ENCODE data around the gene SMTNL1. TPM values are rescaled to one million over a fixed set of nuclear protein-coding genes. Genes with fewer than 3 reads are reported as not detected.

The SMTNL1 gene
- total and polyA plus RNA-seq, 10 donors: not detected

DNA sequence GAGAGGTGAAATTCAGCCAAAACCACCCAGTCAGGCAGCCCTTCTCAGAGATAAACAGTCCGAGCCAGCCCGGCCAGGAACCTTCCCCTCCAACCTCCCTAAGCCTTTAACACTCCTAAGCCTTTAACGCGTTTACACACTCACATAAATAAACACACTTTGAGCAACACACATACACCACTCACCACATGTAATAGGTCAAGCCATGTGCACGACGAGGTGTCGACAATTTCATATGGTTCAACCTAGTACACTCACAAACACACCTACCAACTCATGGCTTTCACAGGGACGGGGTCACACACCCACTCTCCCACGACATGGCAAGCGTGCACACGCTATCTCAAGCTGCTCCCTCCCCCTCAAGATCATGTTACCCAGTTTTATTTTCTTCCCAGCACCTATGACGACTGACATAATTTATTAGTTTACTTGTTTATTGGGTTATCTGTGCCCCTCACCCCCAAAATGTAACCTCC lies 37.4 kb upstream of the SMTNL1 start:
- Histone ChIP-seq H3K4me1 (peaks cover 3 to 26% (median 17%) of the 10 kb centered on the region in 6 donors), H3K4me3 (peak overlapping the region in 5 of 8 donors; percentile 6 to 56 (median 15)), H3K36me3 (peaks cover 0 to 50% (median 0%) of the 10 kb centered on the region in 6 donors), H3K9me3 (no peaks in the 10 kb centered on the region), H3K27ac (peak overlapping the region in 6 of 8 donors; percentile 48 to 80 (median 75)), H3K27me3 (replicated peaks in 1 of 7) (no peaks in the 10 kb centered on the region)
- intact Hi-C loops (cut with DNase I; ENCODE audit: low total_unique reads): no loop called here
- DNase-seq: no peak
- no peak for TF ChIP-seq POLR2A (IDR thresholded peaks at IDR 0.05)
- peak in 1 of 11 experiments; percentile 0 for TF ChIP-seq CTCF (IDR thresholded peaks at IDR 0.05 in 8 of 11, conservative IDR thresholded peaks at IDR 0.05 in 3 of 11)
- TF ChIP-seq POLR2AphosphoS5 (IDR thresholded peaks at IDR 0.05): no peak
- WGBS, 5 donors: 50 to 72% (median 61%) methylated on average over 12 of the region's 12 CpGs

DNA sequence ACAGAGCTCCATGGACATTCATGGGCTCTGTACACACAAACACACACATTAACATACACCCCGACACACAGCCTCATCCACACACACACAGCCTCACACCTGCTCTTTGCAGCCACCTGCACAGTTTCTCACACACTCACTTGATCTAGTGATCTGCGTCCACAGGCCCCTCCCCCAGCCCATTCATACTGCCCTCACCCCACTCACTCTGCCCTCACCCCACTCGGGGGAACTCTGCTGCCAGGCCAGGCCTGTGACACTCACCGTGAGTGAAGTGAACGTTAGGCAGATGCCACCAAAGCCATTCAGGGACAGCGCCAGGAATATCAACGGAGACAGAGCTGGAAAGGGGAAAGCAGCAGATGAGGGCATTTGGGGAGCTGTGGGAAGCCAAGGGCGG lies 36.9 kb upstream of the SMTNL1 start:
- WGBS, 5 donors: 89 to 93% (median 91%) methylated on average over 8 of the region's 8 CpGs
- Histone ChIP-seq H3K27me3 (replicated peaks in 1 of 7) (no peaks in the 10 kb centered on the region), H3K4me1 (peaks cover 3 to 26% (median 17%) of the 10 kb centered on the region in 6 donors), H3K36me3 (peaks cover 0 to 49% (median 0%) of the 10 kb centered on the region in 6 donors), H3K9me3 (no peaks in the 10 kb centered on the region), H3K27ac (peak overlapping the region in 2 of 8 donors; percentile 74 to 80), H3K4me3 (no peak overlapping the region)
- no peak for TF ChIP-seq POLR2A (IDR thresholded peaks at IDR 0.05)
- TF ChIP-seq CTCF (IDR thresholded peaks at IDR 0.05 in 8 of 11, conservative IDR thresholded peaks at IDR 0.05 in 3 of 11): no peak
- no peak for TF ChIP-seq POLR2AphosphoS5 (IDR thresholded peaks at IDR 0.05)
- no peak for DNase-seq
- intact Hi-C loops (cut with DNase I; ENCODE audit: low total_unique reads): no loop called here

DNA sequence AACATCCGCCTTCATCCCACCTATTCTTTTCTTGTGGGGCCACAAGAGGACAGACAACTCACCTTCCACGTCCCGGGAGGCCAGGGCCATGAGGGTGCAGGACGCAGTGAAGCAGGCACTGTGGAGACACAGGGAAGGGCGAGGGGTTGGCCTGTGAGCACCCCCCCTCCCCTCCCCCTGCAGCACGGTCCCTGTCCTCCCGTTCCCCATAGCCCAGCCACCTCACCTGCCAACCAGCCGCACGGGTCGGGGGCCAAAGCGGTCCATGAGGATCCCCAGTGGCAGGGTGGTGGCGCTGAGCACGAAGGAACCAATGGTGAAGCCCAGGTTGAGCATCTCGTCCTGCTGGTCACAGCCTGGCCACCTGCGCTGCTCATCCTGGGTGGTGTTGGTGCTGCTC lies 36.5 kb upstream of the SMTNL1 start:
- no peak for DNase-seq
- no peak overlapping the region for H3K4me3 ChIP-seq
- TF ChIP-seq CTCF (IDR thresholded peaks at IDR 0.05 in 8 of 11, conservative IDR thresholded peaks at IDR 0.05 in 3 of 11) (no peak), POLR2A (IDR thresholded peaks at IDR 0.05) (no peak), POLR2AphosphoS5 (IDR thresholded peaks at IDR 0.05) (no peak)
- no peaks in the 10 kb centered on the region for H3K27me3 ChIP-seq (replicated peaks in 1 of 7)
- no peak overlapping the region for H3K27ac ChIP-seq
- intact Hi-C loops (cut with DNase I; ENCODE audit: low total_unique reads): no loop called here
- 93 to 96% (median 96%) methylated on average over 7 to 15 of the region's 15 CpGs for WGBS, 5 donors
- H3K9me3 ChIP-seq: no peaks in the 10 kb centered on the region
- peaks cover 0 to 45% (median 0%) of the 10 kb centered on the region in 6 donors for H3K36me3 ChIP-seq
- peaks cover 3 to 26% (median 17%) of the 10 kb centered on the region in 6 donors for H3K4me1 ChIP-seq

DNA sequence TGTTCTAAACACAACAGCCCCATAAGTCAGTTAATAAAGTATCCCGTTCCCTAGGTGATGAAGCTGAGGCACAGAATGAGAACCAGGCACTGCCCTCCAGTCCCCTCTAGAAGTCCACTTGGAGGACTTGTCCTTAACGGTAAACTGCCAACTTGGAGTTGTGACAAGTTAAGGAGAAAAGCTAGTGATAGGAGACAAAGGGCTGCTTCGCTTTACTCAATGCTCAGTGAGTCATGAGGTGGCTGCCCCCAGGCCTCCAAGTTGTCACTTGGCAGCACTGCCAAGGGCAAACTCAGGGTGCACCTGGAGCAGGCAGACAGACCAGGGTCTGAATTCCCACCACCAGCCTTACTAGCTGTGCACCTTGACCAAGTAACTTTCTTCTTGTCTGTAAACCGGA lies 35.4 kb upstream of the SMTNL1 start:
- WGBS, 5 donors: 89 to 95% (median 92%) methylated on average over 4 of the region's 4 CpGs
- Histone ChIP-seq H3K4me1 (peaks cover 3 to 26% (median 17%) of the 10 kb centered on the region in 6 donors), H3K4me3 (no peak overlapping the region), H3K27me3 (replicated peaks in 1 of 7) (no peaks in the 10 kb centered on the region), H3K36me3 (peaks cover 0 to 44% (median 0%) of the 10 kb centered on the region in 6 donors), H3K9me3 (no peaks in the 10 kb centered on the region), H3K27ac (no peak overlapping the region)
- DNase-seq: no peak
- TF ChIP-seq POLR2A (IDR thresholded peaks at IDR 0.05): no peak
- TF ChIP-seq CTCF (IDR thresholded peaks at IDR 0.05 in 8 of 11, conservative IDR thresholded peaks at IDR 0.05 in 3 of 11): no peak
- no peak for TF ChIP-seq POLR2AphosphoS5 (IDR thresholded peaks at IDR 0.05)
- intact Hi-C loops (cut with DNase I; ENCODE audit: low total_unique reads): no loop called here
